Body of pancreas (tissue), 4 donors: ENCODE data around the gene DIS3L2. TPM values are rescaled to one million over a fixed set of nuclear protein-coding genes. Genes with fewer than 3 reads are reported as not detected.

Source experiments
- microRNA counts, 2 donors: library from miRNA; unstranded; fragments of <30 nt; microRNA quantifications; one replicate each; lab custom pipeline; 2017
- microRNA-seq, 2 donors: library from miRNA; unstranded; fragments of <30 nt; microRNA quantifications; one replicate each; pipeline ENCODE4, GENCODE V29; 2016; ENCODE audit warnings: borderline number of aligned reads in 2 of 2, borderline replicate concordance in 2 of 2
- small RNA-seq: library from RNA; depleted of rRNA; stranded (forward); fragments of <200 nt; gene quantifications from one replicate; pipeline ENCODE3, GENCODE V24; 2016
- total RNA-seq, 2 donors: library from RNA; depleted of rRNA; stranded (reverse); fragments of >200 nt; gene quantifications; one replicate each; pipeline ENCODE4 v1.1.0, GENCODE V29; 2016

The DIS3L2 gene
- total RNA-seq, 2 donors from 2014 or later, result 27.8 to 113 TPM

MicroRNA genes within 50 kb of the gene (microRNA counts, 767-probe panel; counts per million panel counts)
- 0 to 736 counts per million in 2 donors for microRNA hsa-miR-562 (lab: Ali Mortazavi, UCI)

Small RNA genes lying within 50 kb of the gene (microRNA-seq; reads per million reads assigned to microRNA genes)
- 0 reads per million in 2 donors for gene MIR562

Small RNA genes lying within 50 kb of the gene (small RNA-seq; reads per million reads assigned to genes)
- gene AC068134.3, result not detected
- gene AC068134.4, result not detected
- not detected for gene MIR562

Other genes with a start within 250 kb of the DIS3L2 start
- 10 to 100 TPM in 1 of 2 donors, 1 to 10 TPM in 1; 2.6 to 15.0 TPM for gene PDE6D, start 180.4 kb upstream of the DIS3L2 start, total RNA-seq
- 10 to 100 TPM; 16.9 to 24.7 TPM for gene COPS7B, start 175.3 kb upstream of the DIS3L2 start, total RNA-seq
- 1 to 10 TPM in 1 of 2 donors, not detected in 1; 1.3 TPM for gene NPPC, start 35.3 kb upstream of the DIS3L2 start, total RNA-seq